ENCODE data around the gene TUBB8B. TPM values are rescaled to one million over a fixed set of nuclear protein-coding genes. Genes with fewer than 3 reads are reported as not detected.
"Not testable (repeated sequence)": the region's sequence is repeated elsewhere in the genome, so short reads cannot be mapped to it uniquely, and the experiment has no call there.

The TUBB8B gene
- total RNA-seq, 4 donors from 2014 or later = not detected

DNA sequence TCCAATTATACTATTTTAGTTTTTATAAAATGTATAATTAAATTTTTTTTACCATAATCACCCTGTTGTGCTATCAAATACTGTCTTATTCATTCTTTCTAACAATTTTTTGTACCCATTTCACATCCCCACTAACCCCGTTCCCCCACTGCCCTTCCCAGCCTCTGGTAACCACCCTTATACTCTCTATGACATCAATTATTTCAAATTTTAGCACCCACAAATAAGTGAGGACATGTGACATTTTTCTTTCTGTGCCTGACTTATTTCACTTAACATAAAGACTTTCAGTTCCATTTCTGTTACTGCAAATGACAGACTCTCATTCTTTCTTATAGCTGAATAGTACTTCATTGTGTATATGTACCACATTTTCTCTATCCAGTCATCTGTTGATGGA, 5.0 kb upstream of the TUBB8B start:
- not testable (repeated sequence) for ATAC-seq (ENCODE audit: low FRiP score); DNase-seq (ENCODE audit: low spot score)

- DNase-seq (ENCODE audit: low spot score); ATAC-seq (ENCODE audit: low FRiP score): not testable (repeated sequence)
These were observed 719 bp downstream of the TUBB8B start for GRCh38 chr18:48696-49095.

GRCh38 chr18:13177-13576, 36.2 kb downstream of the TUBB8B start:
- peak; percentile 28 for ATAC-seq (ENCODE audit: low FRiP score)
- DNase-seq (ENCODE audit: low spot score) = not testable (repeated sequence)

- DNase-seq (ENCODE audit: low spot score) = not testable (repeated sequence)
- peak; percentile 32 for ATAC-seq (ENCODE audit: low FRiP score)
These were observed 36.6 kb downstream of the TUBB8B start for GRCh38 chr18:12773-13172.

GRCh38 chr18:11383-12274, 37.8 kb downstream of the TUBB8B start:
- not testable (repeated sequence) for ATAC-seq (ENCODE audit: low FRiP score); DNase-seq (ENCODE audit: low spot score)

DNA sequence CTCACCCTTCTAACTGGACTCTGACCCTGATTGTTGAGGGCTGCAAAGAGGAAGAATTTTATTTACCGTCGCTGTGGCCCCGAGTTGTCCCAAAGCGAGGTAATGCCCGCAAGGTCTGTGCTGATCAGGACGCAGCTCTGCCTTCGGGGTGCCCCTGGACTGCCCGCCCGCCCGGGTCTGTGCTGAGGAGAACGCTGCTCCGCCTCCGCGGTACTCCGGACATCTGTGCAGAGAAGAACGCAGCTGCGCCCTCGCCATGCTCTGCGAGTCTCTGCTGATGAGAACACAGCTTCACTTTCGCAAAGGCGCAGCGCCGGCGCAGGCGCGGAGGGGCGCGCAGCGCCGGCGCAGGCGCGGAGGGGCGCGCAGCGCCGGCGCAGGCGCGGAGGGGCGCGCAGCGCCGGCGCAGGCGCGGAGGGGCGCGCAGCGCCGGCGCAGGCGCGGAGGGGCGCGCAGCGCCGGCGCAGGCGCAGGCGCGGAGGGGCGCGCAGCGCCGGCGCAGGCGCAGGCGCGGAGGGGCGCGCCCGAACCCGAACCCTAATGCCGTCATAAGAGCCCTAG, 38.7 kb downstream of the TUBB8B start:
- not testable (repeated sequence) for DNase-seq (ENCODE audit: low spot score)
- ATAC-seq (ENCODE audit: low FRiP score) = peak; percentile 73

GRCh38 chr18:9937-10336, 39.5 kb downstream of the TUBB8B start:
- not testable (repeated sequence) for DNase-seq (ENCODE audit: low spot score); ATAC-seq (ENCODE audit: low FRiP score)

Small RNA genes lying within 50 kb of the gene (small RNA-seq; reads per million reads assigned to genes)
- gene AP001005.2 = not detected

Other genes with a start within 250 kb of the TUBB8B start
- 10 to 100 TPM; 31.4 to 57.5 (median 39.5) TPM for gene USP14, start 108.9 kb upstream of the TUBB8B start, total RNA-seq
- 10 to 100 TPM; 33.0 to 60.6 (median 45.9) TPM for gene THOC1, start 218.4 kb upstream of the TUBB8B start, total RNA-seq